H1 (cell line): ENCODE data around the gene FAM222B. TPM values are rescaled to one million over a fixed set of nuclear protein-coding genes. Genes with fewer than 3 reads are reported as not detected.

ENCODE experiments used
- CTCF ChIA-PET: fragments of 300-600 bp; sonication (Branson Sonifier 250); formaldehyde crosslinking; loops from one replicate; lab custom pipeline; 2021; ENCODE audit not compliant: partially characterized antibody; lab: Charles Lee
- POLR2A ChIA-PET: fragments of 300-600 bp; sonication (Branson Sonifier 250); formaldehyde crosslinking; loops from one replicate; lab custom pipeline; 2021; ENCODE audit warnings: inconsistent platforms; ENCODE audit not compliant: partially characterized antibody; lab: Charles Lee
- DNase-seq, 2 experiments: peaks; one replicate each; pipeline versions ENCODE4 v3.0.0 to v3.0.0-alpha.2; 2010 to 2022; ENCODE audit warnings: low spot score in 2 of 2, low read depth in 1 of 2, mixed read lengths in 1 of 2
- FAIRE-seq: peaks from 2 replicates; lab custom pipeline; 2011; peaks lifted over from hg19 to GRCh38; lab: Jason Lieb, UNC
- H2AFZ ChIP-seq: 2 replicates; pipeline ENCODE4 v1.8.1; 2012; ENCODE audit warnings: low read length, inconsistent platforms
- H2AK5ac ChIP-seq: 2 replicates; pipeline ENCODE4 v1.6.1; 2013; ENCODE audit warnings: low read depth, low read length
- H2BK120ac ChIP-seq: replicated peaks from 2 replicates; pipeline ENCODE3; 2013; ENCODE audit warnings: low read depth, low read length, inconsistent platforms
- H2BK12ac ChIP-seq: 2 replicates; pipeline ENCODE4 v1.6.1; 2013; ENCODE audit warnings: low read depth, low read length
- H2BK15ac ChIP-seq: 2 replicates; pipeline ENCODE4 v1.6.1; 2013; ENCODE audit warnings: low read length
- H2BK20ac ChIP-seq: 2 replicates; pipeline ENCODE4 v1.6.1; 2013; ENCODE audit warnings: low read length
- H2BK5ac ChIP-seq: 2 replicates; pipeline ENCODE4 v1.6.1; 2013; ENCODE audit warnings: low read depth, low read length
- H3K14ac ChIP-seq: 2 replicates; pipeline ENCODE4 v1.6.1; 2013; ENCODE audit warnings: inconsistent platforms; ENCODE audit not compliant: insufficient read length
- H3K18ac ChIP-seq: 2 replicates; pipeline ENCODE4 v1.6.1; 2013; ENCODE audit warnings: low read length; ENCODE audit errors: extremely low read depth
- H3K23ac ChIP-seq: 2 replicates; pipeline ENCODE4 v1.6.1; 2013; ENCODE audit warnings: inconsistent platforms; ENCODE audit not compliant: insufficient read length
- H3K23me2 ChIP-seq: 2 replicates; pipeline ENCODE4 v1.6.1; 2013; ENCODE audit warnings: low read depth, low read length
- H3K27ac ChIP-seq: 2 replicates; pipeline ENCODE4 v1.6.1; 2011; ENCODE audit warnings: low read depth, low read length, inconsistent platforms
- H3K27me3 ChIP-seq, 4 experiments: replicated peaks in 1 of 4; 1 replicate in 1 of 4; 2 replicates in 3 of 4; pipeline versions ENCODE4 v1.6.1 to v1.8.1; 2011 to 2013; ENCODE audit warnings: low read length in 3 of 4, mild to moderate bottlenecking in 3 of 4, inconsistent platforms in 2 of 4, mixed read lengths in 2 of 4, moderate library complexity in 1 of 4; ENCODE audit not compliant: control insufficient read depth in 3 of 4, insufficient read depth in 3 of 4; ENCODE audit errors: extremely low read depth in 1 of 4
- H3K36me3 ChIP-seq, 4 experiments: 2 replicates each; pipeline versions ENCODE4 v1.6.1 to v1.8.1; 2011 to 2013; ENCODE audit warnings: mild to moderate bottlenecking in 4 of 4, low read length in 3 of 4, moderate library complexity in 2 of 4, control low read depth in 1 of 4, inconsistent platforms in 1 of 4; ENCODE audit not compliant: insufficient read depth in 4 of 4, control insufficient read depth in 2 of 4
- H3K4ac ChIP-seq: replicated peaks from 2 replicates; pipeline ENCODE3; 2013; ENCODE audit warnings: low read length, low read depth, mixed read lengths, inconsistent platforms; ENCODE audit not compliant: insufficient read length
- H3K4me1 ChIP-seq, 4 experiments: replicated peaks in 1 of 4; 1 replicate in 1 of 4; 2 replicates in 3 of 4; pipeline versions ENCODE4 v1.6.1 to v1.8.1; 2011 to 2013; ENCODE audit warnings: low read length in 3 of 4, inconsistent platforms in 2 of 4, mixed read lengths in 1 of 4; ENCODE audit not compliant: insufficient read depth in 4 of 4, control insufficient read depth in 3 of 4
- H3K4me2 ChIP-seq, 2 experiments: 2 replicates each; pipeline versions ENCODE4 v1.6.1 to v1.8.1; 2011 to 2013; ENCODE audit warnings: low read depth in 2 of 2, low read length in 2 of 2, control low read depth in 1 of 2, inconsistent platforms in 1 of 2, mild to moderate bottlenecking in 1 of 2; ENCODE audit not compliant: insufficient read depth in 1 of 2
- H3K4me3 ChIP-seq, 4 experiments: fragments of 200-600, 300-600 bp in 1 of 4; sonication (generic), shearing (Covaris generic), sonication (Bioruptor Twin) in 1 of 4; 2 replicates each; pipeline versions ENCODE4 v1.5.1 to v1.8.1; 2011 to 2016; ENCODE audit warnings: low read length in 4 of 4, low read depth in 3 of 4, control low read depth in 2 of 4, inconsistent platforms in 2 of 4, mild to moderate bottlenecking in 2 of 4, mixed read lengths in 1 of 4, moderate library complexity in 1 of 4; ENCODE audit not compliant: insufficient read depth in 2 of 4; ENCODE audit errors: extremely low read depth in 1 of 4
- H3K56ac ChIP-seq: replicated peaks from 2 replicates; pipeline ENCODE3; 2013; ENCODE audit warnings: low read depth, mild to moderate bottlenecking, mixed read lengths, low read length, inconsistent platforms; ENCODE audit not compliant: insufficient read length
- H3K79me1 ChIP-seq: 2 replicates; pipeline ENCODE4 v1.6.1; 2013; ENCODE audit warnings: low read depth, low read length, control low read depth
- H3K79me2 ChIP-seq, 2 experiments: 2 replicates each; pipeline versions ENCODE4 v1.6.1 to v1.8.1; 2012 to 2013; ENCODE audit warnings: low read length in 2 of 2, mild to moderate bottlenecking in 2 of 2, inconsistent platforms in 1 of 2; ENCODE audit not compliant: insufficient read depth in 2 of 2, control insufficient read depth in 1 of 2
- H3K9ac ChIP-seq, 4 experiments: replicated peaks in 1 of 4; 1 replicate in 1 of 4; 2 replicates in 3 of 4; pipeline versions ENCODE4 v1.6.1 to v1.8.1; 2011 to 2013; ENCODE audit warnings: low read depth in 3 of 4, low read length in 3 of 4, control low read depth in 2 of 4, mild to moderate bottlenecking in 2 of 4, moderate library complexity in 2 of 4, inconsistent platforms in 1 of 4; ENCODE audit errors: extremely low read depth in 1 of 4
- H3K9me3 ChIP-seq, 2 experiments: 2 replicates each; pipeline versions ENCODE4 v1.6.1 to v1.8.1; 2012 to 2013; ENCODE audit warnings: mild to moderate bottlenecking in 2 of 2, moderate library complexity in 2 of 2, control low read depth in 1 of 2, inconsistent platforms in 1 of 2, low read depth in 1 of 2, low read length in 1 of 2, mixed read lengths in 1 of 2; ENCODE audit not compliant: insufficient read depth in 2 of 2
- H4K20me1 ChIP-seq, 2 experiments: replicated peaks in 1 of 2; 2 replicates each; pipeline versions ENCODE3 to v1.8.1; 2011 to 2013; ENCODE audit warnings: inconsistent platforms in 2 of 2, low read length in 2 of 2, mild to moderate bottlenecking in 1 of 2; ENCODE audit not compliant: insufficient read depth in 2 of 2, control insufficient read depth in 1 of 2
- H4K5ac ChIP-seq: 2 replicates; pipeline ENCODE4 v1.6.1; 2013; ENCODE audit warnings: low read length, low read depth, mixed read lengths, inconsistent platforms; ENCODE audit not compliant: insufficient read length
- H4K8ac ChIP-seq: 2 replicates; pipeline ENCODE4 v1.8.0; 2013; ENCODE audit warnings: mild to moderate bottlenecking, moderate library complexity, low read length, inconsistent platforms; ENCODE audit not compliant: insufficient read depth; ENCODE audit errors: extremely low read depth
- H4K91ac ChIP-seq: replicated peaks from 2 replicates; pipeline ENCODE3; 2013; ENCODE audit warnings: low read length, mixed read lengths, inconsistent platforms; ENCODE audit not compliant: insufficient read length
- BACH1 ChIP-seq: IDR thresholded peaks from 2 replicates; pipeline ENCODE4 v1.6.1; 2012; ENCODE audit warnings: low read length, improper control_type of control experiment
- CBX8 ChIP-seq: fragments of 300-800, 300-1000 bp; sonication (generic); IDR thresholded peaks from 2 replicates; pipeline ENCODE4 v1.7.1; 2016; ENCODE audit warnings: low read depth, low read length, borderline replicate concordance
- CTBP2 ChIP-seq: IDR thresholded peaks from 2 replicates; pipeline ENCODE4 v1.7.0; 2011; ENCODE audit warnings: borderline replicate concordance, mild to moderate bottlenecking, moderate library complexity, mixed read lengths, low read length; ENCODE audit not compliant: insufficient read depth, insufficient read length
- EGR1 ChIP-seq: IDR thresholded peaks from 2 replicates; pipeline ENCODE4 v1.6.1; 2011; ENCODE audit warnings: low read depth, low read length, borderline replicate concordance
- FOSL1 ChIP-seq: IDR thresholded peaks from 2 replicates; pipeline ENCODE4 v1.6.1; 2011; ENCODE audit warnings: mild to moderate bottlenecking, low read depth, low read length, moderate library complexity; ENCODE audit not compliant: insufficient read depth
- NANOG ChIP-seq: IDR thresholded peaks from 2 replicates; pipeline ENCODE4 v1.6.1; 2011; ENCODE audit warnings: low read length, low read depth, mild to moderate bottlenecking, inconsistent platforms; ENCODE audit not compliant: insufficient read depth, poor library complexity, severe bottlenecking
- POLR2AphosphoS5 ChIP-seq: IDR thresholded peaks from 2 replicates; pipeline ENCODE4 v1.6.1; 2011; ENCODE audit warnings: low read depth, low read length
- RXRA ChIP-seq: IDR thresholded peaks from 2 replicates; pipeline ENCODE4 v1.6.1; 2011; ENCODE audit warnings: low read depth, mild to moderate bottlenecking, low read length, moderate library complexity; ENCODE audit not compliant: insufficient read depth
- SAP30 ChIP-seq: fragments of 300-600 bp; sonication (generic); IDR thresholded peaks from 2 replicates; pipeline ENCODE4 v1.7.1; 2012; ENCODE audit warnings: low read length, moderate library complexity, mild to moderate bottlenecking, inconsistent platforms; ENCODE audit not compliant: insufficient read depth, insufficient replicate concordance
- SIX5 ChIP-seq: IDR thresholded peaks from 2 replicates; pipeline ENCODE4 v1.6.1; 2011; ENCODE audit warnings: mild to moderate bottlenecking, low read depth, low read length
- SP4 ChIP-seq: IDR thresholded peaks from 2 replicates; pipeline ENCODE4 v1.6.1; 2012; ENCODE audit warnings: low read length, inconsistent platforms
- TEAD4 ChIP-seq: IDR thresholded peaks from 2 replicates; pipeline ENCODE4 v1.6.1; 2012; ENCODE audit warnings: low read depth, low read length, inconsistent platforms, mixed read lengths
- WGBS, 2 experiments: shearing (Covaris generic) in 1 of 2; methylation state at CpG; one replicate each; pipeline versions ENCODE4 v1.1.6 to v1.1.7; 2013 to 2015; ENCODE audit warnings: low lambda C conversion rate in 2 of 2, mixed read lengths in 2 of 2, inconsistent platforms in 1 of 2, low coverage in 1 of 2, missing lambda C conversion rate in 1 of 2; ENCODE audit not compliant: insufficient replicate concordance in 2 of 2, insufficient coverage in 1 of 2, insufficient read length in 1 of 2; ENCODE audit errors: extremely low coverage in 1 of 2, missing lambda C conversion rate in 1 of 2; 5-methylcytosine and 5-hydroxymethylcytosine counted together
- polyA plus RNA-seq, 7 experiments: library from polyadenylated mRNA; depleted of rRNA in 3 of 7; stranded (reverse) in 5 of 7; unstranded in 2 of 7; fragments of >200 nt in 5 of 7; fragments of 200-250 nt in 2 of 7; gene quantifications; 1 replicate in 5 of 7; 2 replicates in 1 of 7; 4 replicates in 1 of 7; pipeline versions ENCODE4 v1.2.1 to v1.2.3, GENCODE V29; 2011 to 2013; ENCODE audit warnings: missing spikeins in 2 of 7, mixed read lengths in 2 of 7
- total RNA-seq: library from RNA; stranded (reverse); fragmentation: NEBNext Ultra II Directional; extraction: Animal tissue kit (Norgen Biotek cat#: 25700); gene quantifications from 2 replicates; pipeline ENCODE4 v1.2.1, GENCODE V29; 2021

The FAM222B gene
- total and polyA plus RNA-seq, 2 of the 8 experiments (the other 6 are each of a cell fraction or from before 2014, with no cell fraction given), result 42.1 to 81.7 TPM

GRCh38 chr17:28883967-28884702, 41.5 kb upstream of the FAM222B start:
- ChIA-PET CTCF (interaction anchor here (0.8 to 3.1 kb wide), 7 partner anchors 26 to 215 kb away, joined by 3 to 20 read pairs (median 3); no protein-coding TSS in a partner anchor), POLR2A (interaction anchor here (1.0 to 2.8 kb wide), 7 partner anchors 8 to 159 kb away, joined by 3 to 15 read pairs (median 3); partner anchors contain the start of gene FLOT2)
- Histone ChIP-seq H2AFZ (no peak overlapping the region), H3K9me3 (no peaks in the 10 kb centered on the region), H3K4ac (no peak overlapping the region), H4K5ac (no peak overlapping the region), H3K18ac (no peak overlapping the region), H4K91ac (no peak overlapping the region), H2BK15ac (no peak overlapping the region), H3K79me2 (no peaks in the 10 kb centered on the region), H4K20me1 (peaks cover 3 to 6% of the 10 kb centered on the region in 2 experiments), H2BK20ac (no peak overlapping the region), H3K56ac (no peak overlapping the region), H3K14ac (no peak overlapping the region), H3K4me1 (peaks cover 0 to 3% (median under 1%) of the 10 kb centered on the region in 4 experiments; a peak in 5 of 7 replicates), H3K23me2 (no peaks in the 10 kb centered on the region), H2BK5ac (no peak overlapping the region), H2BK120ac (no peak overlapping the region), H3K4me3 (no peak overlapping the region), H3K4me2 (no peak overlapping the region), H3K27me3 (no peaks in the 10 kb centered on the region), H3K36me3 (peaks cover 9 to 32% (median 24%) of the 10 kb centered on the region in 4 experiments; a peak in 6 of 8 replicates), H3K79me1 (no peaks in the 10 kb centered on the region; the same call in 1 of the 2 replicates), H4K8ac (peak overlapping the region; percentile 43; the same call in 1 of the 2 replicates), H2AK5ac (no peak overlapping the region), H3K27ac (no peak overlapping the region), H3K23ac (no peak overlapping the region), H2BK12ac (no peak overlapping the region), H3K9ac (no peak overlapping the region)
- 91% methylated on average over 27 of the region's 27 CpGs; no CpG with 5 or more reads in 1 of the 2 experiments for WGBS, 2 experiments
- FAIRE-seq, result no peak
- no peak for DNase-seq
- no peak for TF ChIP-seq NANOG
- TF ChIP-seq SAP30, result no peak
- no peak for TF ChIP-seq TEAD4
- no peak for TF ChIP-seq CTBP2
- TF ChIP-seq SP4, result no peak
- no peak for TF ChIP-seq SIX5
- TF ChIP-seq BACH1, result no peak
- TF ChIP-seq POLR2AphosphoS5, result no peak
- no peak for TF ChIP-seq EGR1
- TF ChIP-seq FOSL1, result no peak
- TF ChIP-seq RXRA, result no peak
- no peak for TF ChIP-seq CBX8
